ENCODE results near the gene CHL1. TPM values are rescaled to one million over a fixed set of nuclear protein-coding genes. Genes with fewer than 3 reads are reported as not detected.

The CHL1 gene
- total RNA-seq, 6 experiments from 2014 or later = not detected

- Mint-ChIP-seq H3K36me3 (ENCODE audit: low read depth) (no peaks in the 10 kb centered on the region), H3K4me3 (no peak overlapping the region), H3K4me1 (ENCODE audit: low read depth) (no peaks in the 10 kb centered on the region), H3K27me3 (ENCODE audit: insufficient read depth) (no peaks in the 10 kb centered on the region), H3K27ac (no peak overlapping the region), H3K9me3 (peaks cover 51% of the 10 kb centered on the region)
- TF ChIP-seq CTCF (IDR thresholded peaks at IDR 0.05) = no peak
- DNase-seq = no peak
Observed at GRCh38 chr3:445960-446359, 249.4 kb downstream of the CHL1 start.

- Mint-ChIP-seq H3K36me3 (ENCODE audit: low read depth) (no peaks in the 10 kb centered on the region), H3K4me3 (no peak overlapping the region), H3K27ac (no peak overlapping the region), H3K9me3 (peaks cover 45% of the 10 kb centered on the region), H3K27me3 (ENCODE audit: insufficient read depth) (no peaks in the 10 kb centered on the region), H3K4me1 (ENCODE audit: low read depth) (no peaks in the 10 kb centered on the region)
- TF ChIP-seq CTCF (IDR thresholded peaks at IDR 0.05) = no peak
- DNase-seq = no peak
Observed at GRCh38 chr3:447671-448070, 251.1 kb downstream of the CHL1 start.

- Mint-ChIP-seq H3K27ac (no peak overlapping the region), H3K9me3 (peaks cover 46% of the 10 kb centered on the region)
- TF ChIP-seq CTCF (IDR thresholded peaks at IDR 0.05) = no peak
Observed at GRCh38 chr3:449711-450110, 253.1 kb downstream of the CHL1 start.

GRCh38 chr3:452221-452620 lies 255.7 kb downstream of the CHL1 start:
- no peak for TF ChIP-seq CTCF (IDR thresholded peaks at IDR 0.05)
- no peak for DNase-seq
- Mint-ChIP-seq H3K27ac (no peak overlapping the region), H3K4me3 (no peak overlapping the region), H3K36me3 (ENCODE audit: low read depth) (no peaks in the 10 kb centered on the region), H3K9me3 (peaks cover 34% of the 10 kb centered on the region), H3K27me3 (ENCODE audit: insufficient read depth) (no peaks in the 10 kb centered on the region), H3K4me1 (ENCODE audit: low read depth) (no peaks in the 10 kb centered on the region)

More at GRCh38 chr3:449711-450110, 253.1 kb downstream of the CHL1 start:
- Mint-ChIP-seq H3K36me3 (ENCODE audit: low read depth) (no peaks in the 10 kb centered on the region), H3K4me3 (no peak overlapping the region), H3K4me1 (ENCODE audit: low read depth) (no peaks in the 10 kb centered on the region), H3K27me3 (ENCODE audit: insufficient read depth) (no peaks in the 10 kb centered on the region)
- DNase-seq = no peak

GRCh38 chr3:453106-453505 lies 256.5 kb downstream of the CHL1 start:
- Mint-ChIP-seq H3K4me3 (no peak overlapping the region), H3K27ac (no peak overlapping the region), H3K36me3 (ENCODE audit: low read depth) (no peaks in the 10 kb centered on the region), H3K9me3 (peaks cover 30% of the 10 kb centered on the region), H3K27me3 (ENCODE audit: insufficient read depth) (no peaks in the 10 kb centered on the region), H3K4me1 (ENCODE audit: low read depth) (no peaks in the 10 kb centered on the region)
- no peak for DNase-seq
- TF ChIP-seq CTCF (IDR thresholded peaks at IDR 0.05) = no peak

GRCh38 chr3:454986-455385 lies 258.4 kb downstream of the CHL1 start:
- DNase-seq = no peak
- Mint-ChIP-seq H3K36me3 (ENCODE audit: low read depth) (no peaks in the 10 kb centered on the region), H3K4me1 (ENCODE audit: low read depth) (no peaks in the 10 kb centered on the region), H3K27ac (no peak overlapping the region), H3K4me3 (no peak overlapping the region), H3K9me3 (peaks cover 43% of the 10 kb centered on the region), H3K27me3 (ENCODE audit: insufficient read depth) (no peaks in the 10 kb centered on the region)
- TF ChIP-seq CTCF (IDR thresholded peaks at IDR 0.05) = no peak

All from HFFc6 (cell line).